ENCODE results near the gene SLC25A36. TPM values are rescaled to one million over a fixed set of nuclear protein-coding genes. Genes with fewer than 3 reads are reported as not detected.
"Not testable (repeated sequence)": the region's sequence is repeated elsewhere in the genome, so short reads cannot be mapped to it uniquely, and the experiment has no call there.

The SLC25A36 gene
- total RNA-seq, 1 experiment from 2014 or later, result 86.8 TPM

DNA sequence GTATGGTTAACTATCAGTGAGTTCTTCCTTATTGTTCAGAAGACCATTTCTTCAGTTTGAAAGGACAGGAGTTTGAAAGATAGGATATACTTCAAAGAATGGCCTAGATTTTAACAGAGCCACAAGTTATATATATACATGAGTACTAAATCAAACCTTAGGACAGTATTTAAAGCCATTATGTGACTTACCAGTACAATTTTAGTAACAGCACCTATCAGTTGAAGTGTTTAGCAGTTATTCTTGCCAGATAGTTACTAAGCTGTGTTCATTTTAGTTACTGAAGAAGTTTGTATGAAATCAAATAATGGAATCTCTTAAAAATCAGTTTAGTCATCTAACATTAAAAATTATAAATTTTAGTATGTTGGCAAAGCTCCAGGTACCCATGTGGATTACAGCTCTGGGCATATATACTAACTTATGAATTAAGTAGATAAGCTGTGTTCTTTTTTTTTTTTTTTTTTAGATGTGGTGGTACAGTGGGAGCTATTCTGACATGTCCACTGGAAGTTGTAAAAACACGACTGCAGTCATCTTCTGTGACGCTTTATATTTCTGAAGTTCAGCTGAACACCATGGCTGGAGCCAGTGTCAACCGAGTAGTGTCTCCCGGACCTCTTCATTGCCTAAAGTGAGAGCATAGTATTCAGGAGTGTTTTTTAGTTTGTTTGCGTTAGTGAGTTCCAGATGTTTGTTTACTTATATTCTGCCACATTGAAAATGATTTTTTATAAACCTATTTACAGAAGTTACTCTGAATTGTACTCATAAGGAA lies 14.6 kb downstream of the SLC25A36 start:
- in situ Hi-C loops (cut with HindIII; ENCODE audit: low sequenced_read_pairs), result no loop called here
- no peak for DNase-seq (ENCODE audit: low spot score)

DNA sequence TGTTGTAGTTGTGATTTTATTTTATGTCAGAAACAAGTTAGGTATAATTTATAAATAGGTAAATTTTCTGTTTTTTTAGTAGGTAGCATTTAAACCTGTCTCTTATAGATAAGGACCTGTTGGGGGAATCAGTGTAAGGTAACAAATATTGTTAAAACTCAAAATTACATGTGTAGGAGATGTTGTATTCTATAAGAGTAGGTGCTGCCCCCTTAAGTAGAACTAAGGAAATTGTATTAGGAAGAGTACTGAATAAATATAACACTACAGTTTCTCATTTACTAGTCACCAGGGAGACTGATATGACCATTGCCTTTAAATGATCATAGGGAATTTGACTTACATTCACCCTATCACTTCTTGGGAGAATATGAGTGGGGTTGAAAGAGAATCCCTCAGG lies 31.2 kb downstream of the SLC25A36 start:
- in situ Hi-C loops (cut with HindIII; ENCODE audit: low sequenced_read_pairs), result no loop called here
- DNase-seq (ENCODE audit: low spot score), result peak; percentile 9

DNA sequence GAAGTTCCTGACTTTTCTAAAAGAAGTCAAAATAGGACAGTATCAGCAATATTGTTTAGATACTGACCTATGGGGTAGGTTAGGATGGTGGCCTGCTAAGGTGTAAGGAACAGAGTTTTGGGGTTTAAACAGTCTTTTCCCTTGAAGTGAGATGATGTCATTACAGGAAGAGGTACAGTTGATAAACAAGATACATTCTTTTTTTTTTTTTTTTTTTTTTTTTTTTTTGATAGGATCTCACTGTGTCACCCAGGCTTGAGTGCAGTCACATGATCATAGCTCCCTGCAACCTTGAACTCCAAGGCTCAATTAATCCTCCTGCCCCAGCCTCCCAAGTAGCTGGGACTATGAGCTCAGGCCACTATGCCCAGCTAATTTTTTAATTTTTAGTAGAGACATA lies 33.3 kb downstream of the SLC25A36 start:
- in situ Hi-C loops (cut with HindIII; ENCODE audit: low sequenced_read_pairs), result no loop called here
- DNase-seq (ENCODE audit: low spot score), result no peak

DNA sequence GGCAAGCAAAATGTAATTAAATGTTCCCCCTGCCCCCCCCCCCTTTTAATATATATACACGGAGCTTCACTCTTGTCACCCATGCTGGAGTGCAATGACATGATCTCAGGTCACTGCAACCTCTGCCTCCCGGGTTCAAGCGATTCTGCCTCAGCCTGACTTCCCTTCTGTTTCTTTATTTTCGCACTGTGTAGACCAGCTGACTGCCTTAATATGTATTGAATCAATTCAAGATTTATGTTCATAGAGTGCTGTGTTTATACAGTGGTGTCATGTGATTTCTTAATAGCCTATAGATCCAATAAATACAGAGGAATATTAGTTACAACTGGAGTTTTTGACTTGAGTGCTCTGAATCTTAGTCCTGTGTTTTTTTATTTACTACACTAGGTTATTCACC lies 39.0 kb downstream of the SLC25A36 start:
- in situ Hi-C loops (cut with HindIII; ENCODE audit: low sequenced_read_pairs), result no loop called here
- no peak for DNase-seq (ENCODE audit: low spot score)

DNA sequence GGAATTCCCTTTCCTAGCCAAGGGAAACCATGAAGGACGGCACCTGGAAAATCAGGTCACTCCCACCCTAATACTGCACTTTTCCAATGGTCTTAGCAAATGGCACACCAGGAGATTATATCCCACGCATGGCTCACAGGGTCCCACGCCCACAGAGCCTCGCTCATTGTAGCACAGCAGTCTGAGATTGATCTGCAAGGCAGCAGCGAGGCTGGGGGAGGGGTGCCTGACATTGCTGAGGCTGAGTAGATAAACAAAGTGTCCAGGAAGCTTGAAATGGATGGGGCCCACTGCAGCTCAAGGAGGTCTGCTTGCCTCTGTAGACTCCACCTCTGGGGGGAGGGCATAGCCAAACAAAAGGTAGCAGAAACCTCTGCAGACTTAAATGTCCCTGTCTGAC lies 46.2 kb downstream of the SLC25A36 start:
- DNase-seq (ENCODE audit: low spot score); in situ Hi-C loops (cut with HindIII; ENCODE audit: low sequenced_read_pairs): not testable (repeated sequence)

DNA sequence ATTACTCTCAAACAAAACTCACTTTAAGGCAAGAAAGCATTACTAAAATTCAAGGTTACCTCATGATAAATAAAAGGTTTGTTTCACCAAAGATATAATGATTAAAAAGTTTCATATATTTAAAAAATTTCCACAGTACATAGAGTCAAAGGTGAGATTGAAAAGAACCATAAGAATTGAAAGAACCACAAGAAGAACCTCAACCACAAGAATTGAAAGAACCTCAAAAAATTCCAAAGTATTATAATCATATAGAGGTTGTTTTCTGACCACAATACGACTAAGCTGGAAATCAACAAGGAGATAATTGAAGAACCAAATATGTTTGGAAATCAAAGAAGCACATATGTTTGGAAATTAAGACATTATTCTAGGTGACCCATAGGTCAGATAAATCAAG lies 52.7 kb downstream of the SLC25A36 start:
- in situ Hi-C loops (cut with HindIII; ENCODE audit: low sequenced_read_pairs), result no loop called here
- no peak for DNase-seq (ENCODE audit: low spot score)

DNA sequence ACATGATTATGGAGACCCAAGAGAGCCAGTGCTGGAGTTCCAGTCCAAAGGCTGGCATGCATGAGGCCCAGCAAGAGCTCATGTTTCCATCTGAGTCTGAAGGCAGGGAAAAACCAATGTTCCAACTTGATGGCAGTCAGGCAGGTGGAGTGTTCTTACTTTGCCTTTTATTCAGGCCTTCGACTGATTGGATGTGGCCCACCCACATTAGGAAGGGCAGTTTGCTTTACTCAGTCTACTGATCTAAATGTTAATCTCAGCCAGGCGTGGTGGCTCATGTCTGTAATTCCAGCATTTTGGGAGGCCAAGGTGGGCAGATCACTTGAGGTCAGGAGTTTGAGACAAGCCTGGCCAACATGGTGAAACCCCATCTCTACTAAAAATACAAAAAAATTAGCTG lies 53.2 kb downstream of the SLC25A36 start:
- DNase-seq (ENCODE audit: low spot score); in situ Hi-C loops (cut with HindIII; ENCODE audit: low sequenced_read_pairs): not testable (repeated sequence)

DNA sequence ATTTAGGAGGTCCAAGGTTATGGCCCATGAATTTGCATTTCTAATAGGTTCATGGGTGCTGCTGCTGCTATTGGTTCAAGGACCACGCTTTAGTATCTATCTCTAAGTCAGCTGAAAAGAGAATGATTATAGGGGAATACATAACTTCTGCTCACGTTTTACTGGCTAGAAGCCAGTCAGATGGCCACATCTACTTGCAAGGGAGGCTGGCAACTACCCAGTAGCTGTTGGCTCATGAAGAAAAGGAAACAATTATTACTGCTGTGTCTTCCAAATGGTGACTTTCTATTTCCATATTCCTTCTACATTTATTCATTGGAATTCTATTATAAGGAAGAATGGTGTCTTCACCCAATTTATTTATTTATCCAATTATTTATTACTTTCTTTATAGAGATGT lies 54.2 kb downstream of the SLC25A36 start:
- in situ Hi-C loops (cut with HindIII; ENCODE audit: low sequenced_read_pairs), result no loop called here
- no peak for DNase-seq (ENCODE audit: low spot score)

DNA sequence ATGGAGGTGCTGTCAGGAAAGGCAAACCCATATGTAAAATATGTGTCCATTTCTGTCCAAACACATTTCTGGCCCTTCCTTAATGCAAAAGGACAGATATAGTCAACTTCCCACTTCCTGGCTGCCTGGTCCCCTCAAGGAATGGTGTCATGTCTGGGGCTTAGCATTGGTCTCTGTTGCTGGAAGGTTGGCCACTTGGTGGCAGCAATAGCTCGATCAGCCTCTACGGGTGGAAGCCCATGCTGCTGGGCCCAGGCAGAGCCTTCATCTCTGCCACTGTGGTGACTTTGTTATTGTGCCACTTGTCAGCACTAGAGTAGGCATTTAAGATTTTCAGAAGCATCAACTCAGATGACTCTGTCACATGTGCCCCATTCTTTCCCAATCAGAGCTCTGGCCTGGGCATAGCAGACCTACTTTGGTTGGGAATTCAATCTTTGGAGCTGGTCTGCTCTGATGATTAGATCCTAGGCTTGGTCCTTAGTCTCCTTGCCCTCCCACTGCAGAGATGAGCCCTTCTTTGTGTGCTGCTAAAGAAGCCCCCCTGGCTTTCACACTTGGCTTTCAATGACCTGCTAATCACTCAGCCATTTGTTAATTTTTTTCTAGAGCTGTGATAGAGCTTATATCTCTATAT lies 58.5 kb downstream of the SLC25A36 start:
- in situ Hi-C loops (cut with HindIII; ENCODE audit: low sequenced_read_pairs), result no loop called here
- peak; percentile 67 for DNase-seq (ENCODE audit: low spot score)

DNA sequence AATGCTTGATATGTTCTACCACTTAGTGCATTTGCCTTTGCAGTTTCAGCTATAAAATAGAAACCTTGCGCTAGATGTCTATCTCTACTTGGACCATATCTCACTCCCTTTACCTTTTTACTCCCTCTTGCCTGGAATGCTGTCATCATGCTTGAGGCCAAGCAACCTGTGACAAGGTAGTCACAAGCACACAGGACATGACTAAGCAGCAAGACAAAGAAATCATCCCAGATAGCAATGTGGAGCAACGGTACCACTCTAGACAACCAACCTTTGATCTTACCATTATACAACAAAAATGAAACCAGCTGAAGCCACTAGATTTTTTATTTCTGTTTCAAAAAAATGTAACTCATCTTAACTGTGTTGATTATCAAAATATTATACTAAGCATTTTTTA lies 59.0 kb downstream of the SLC25A36 start:
- no peak for DNase-seq (ENCODE audit: low spot score)
- in situ Hi-C loops (cut with HindIII; ENCODE audit: low sequenced_read_pairs), result no loop called here

DNA sequence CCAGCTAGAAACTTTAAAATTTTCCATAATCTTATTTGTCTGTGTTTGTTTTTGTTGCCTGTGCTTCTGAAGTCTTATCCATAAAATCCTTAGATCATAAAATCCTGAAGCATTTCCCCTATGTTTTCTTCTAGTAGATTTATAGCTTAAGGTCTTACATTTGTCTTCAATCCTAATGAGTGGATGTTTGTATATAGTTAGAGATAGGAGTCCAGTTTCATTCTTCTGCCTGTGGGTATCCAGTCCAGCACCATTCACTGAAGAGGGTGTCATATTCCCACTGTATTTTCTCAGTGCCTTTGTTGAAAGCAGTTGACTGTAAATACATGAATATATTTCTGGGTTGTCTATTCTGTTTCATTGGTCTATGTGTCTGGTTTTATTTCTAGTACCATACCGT lies 64.7 kb downstream of the SLC25A36 start:
- in situ Hi-C loops (cut with HindIII; ENCODE audit: low sequenced_read_pairs), result no loop called here
- no peak for DNase-seq (ENCODE audit: low spot score)

DNA sequence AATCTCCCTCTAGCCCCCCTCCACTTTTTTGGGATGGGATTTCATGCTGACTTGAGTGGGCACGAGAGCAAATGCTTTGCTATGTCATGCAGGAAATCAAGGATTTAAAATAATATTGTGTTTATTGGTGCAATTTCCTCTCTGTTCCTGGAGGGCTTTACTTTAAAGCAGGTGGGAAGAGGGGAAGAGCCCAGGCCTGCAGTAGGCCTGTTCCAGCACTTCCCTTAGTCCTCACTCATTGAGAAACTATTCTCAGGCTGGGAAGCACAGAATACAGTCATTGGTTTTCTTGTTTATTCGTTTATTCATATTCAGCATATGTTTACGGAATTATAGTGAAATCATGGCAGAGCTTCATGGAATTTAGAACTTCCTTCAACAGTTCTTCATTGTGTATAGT lies 67.9 kb downstream of the SLC25A36 start:
- in situ Hi-C loops (cut with HindIII; ENCODE audit: low sequenced_read_pairs), result no loop called here
- DNase-seq (ENCODE audit: low spot score), result no peak

DNA sequence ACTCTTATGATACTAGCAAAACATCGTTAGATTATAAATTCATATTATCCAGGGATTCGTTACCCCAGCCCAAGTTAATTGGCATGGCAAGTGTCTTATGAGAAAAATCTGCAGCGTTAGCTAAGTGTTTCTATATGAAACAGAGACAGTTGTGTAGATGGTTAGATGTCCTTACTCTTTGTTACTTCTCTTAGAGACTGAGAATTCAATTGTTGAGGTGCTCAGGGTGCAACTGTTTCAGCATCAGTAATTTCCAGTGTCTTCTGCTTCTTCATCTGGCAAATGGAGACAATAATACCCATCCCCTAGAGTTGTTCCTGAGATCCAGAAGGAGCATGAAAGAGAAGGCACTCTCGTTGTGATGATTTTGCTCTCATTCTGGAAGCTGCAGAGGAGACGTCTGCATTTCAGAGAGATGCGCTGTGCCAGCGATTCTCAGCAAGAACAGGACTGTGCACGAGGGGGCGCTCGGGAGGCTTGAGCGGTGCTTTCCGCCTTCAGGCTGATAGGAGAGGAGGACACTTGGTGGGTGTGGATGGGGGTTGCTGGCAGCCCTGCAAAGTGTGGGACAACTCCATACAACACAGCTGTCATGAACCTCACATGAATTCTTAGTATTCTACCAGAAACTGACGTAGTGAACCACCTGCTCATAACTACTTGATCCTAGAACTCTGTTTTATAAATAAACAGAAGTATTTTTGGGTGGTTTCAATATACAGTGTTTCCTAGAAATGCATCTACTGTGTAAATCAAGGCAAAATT lies 69.8 kb downstream of the SLC25A36 start:
- in situ Hi-C loops (cut with HindIII; ENCODE audit: low sequenced_read_pairs), result no loop called here
- DNase-seq (ENCODE audit: low spot score), result peak; percentile 51

DNA sequence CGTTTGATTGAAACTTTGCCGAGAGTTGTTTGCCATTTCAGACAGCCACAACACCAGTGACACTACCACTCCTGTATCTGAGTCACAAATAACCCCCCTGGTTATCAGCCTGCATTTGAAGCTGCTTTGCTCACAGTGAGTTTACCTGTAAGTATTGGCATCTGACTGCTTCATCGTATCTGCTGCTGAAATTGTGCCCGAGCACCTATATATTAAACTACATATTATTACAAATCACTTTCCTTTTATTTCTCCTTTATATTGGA lies 70.3 kb downstream of the SLC25A36 start:
- DNase-seq (ENCODE audit: low spot score), result no peak
- in situ Hi-C loops (cut with HindIII; ENCODE audit: low sequenced_read_pairs), result no loop called here

DNA sequence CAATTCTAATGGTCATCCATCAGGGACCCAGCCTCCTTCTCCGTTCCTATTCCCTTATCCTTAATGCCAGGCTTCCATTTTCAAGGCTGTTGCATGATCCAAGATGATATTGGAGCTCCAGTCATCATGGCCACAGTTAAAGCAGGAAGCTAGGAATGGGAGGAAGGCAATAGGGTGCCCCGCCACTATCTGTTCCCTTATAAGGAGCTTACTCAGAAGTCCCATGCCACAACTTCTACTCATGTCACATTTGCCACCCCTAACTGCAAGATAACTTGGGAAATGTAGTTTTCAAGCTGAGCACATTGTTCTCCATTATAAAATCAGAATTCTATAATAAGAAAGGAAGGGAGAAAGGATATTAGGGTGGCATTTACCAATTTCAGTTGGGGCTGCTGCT lies 70.9 kb downstream of the SLC25A36 start:
- no peak for DNase-seq (ENCODE audit: low spot score)
- in situ Hi-C loops (cut with HindIII; ENCODE audit: low sequenced_read_pairs), result no loop called here

DNA sequence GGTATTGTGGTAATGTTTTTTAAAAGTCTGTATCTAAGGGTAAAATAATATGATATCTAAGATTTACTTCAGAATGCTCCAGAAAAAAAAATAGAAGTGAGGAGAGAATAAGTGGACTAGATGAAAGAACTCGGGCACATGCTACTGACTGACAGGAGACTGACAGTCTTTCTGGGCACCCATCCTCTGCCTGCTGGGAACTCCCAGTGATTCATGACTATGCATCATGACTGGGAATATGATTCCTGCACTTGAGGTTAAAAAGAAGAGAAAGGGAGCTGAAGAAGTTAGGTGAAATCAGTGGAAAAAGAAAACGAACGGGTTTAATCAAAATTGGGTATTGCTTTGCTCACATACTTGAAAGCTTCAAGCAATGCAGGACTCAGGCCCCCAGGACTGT lies 73.8 kb downstream of the SLC25A36 start:
- in situ Hi-C loops (cut with HindIII; ENCODE audit: low sequenced_read_pairs), result no loop called here
- no peak for DNase-seq (ENCODE audit: low spot score)

DNA sequence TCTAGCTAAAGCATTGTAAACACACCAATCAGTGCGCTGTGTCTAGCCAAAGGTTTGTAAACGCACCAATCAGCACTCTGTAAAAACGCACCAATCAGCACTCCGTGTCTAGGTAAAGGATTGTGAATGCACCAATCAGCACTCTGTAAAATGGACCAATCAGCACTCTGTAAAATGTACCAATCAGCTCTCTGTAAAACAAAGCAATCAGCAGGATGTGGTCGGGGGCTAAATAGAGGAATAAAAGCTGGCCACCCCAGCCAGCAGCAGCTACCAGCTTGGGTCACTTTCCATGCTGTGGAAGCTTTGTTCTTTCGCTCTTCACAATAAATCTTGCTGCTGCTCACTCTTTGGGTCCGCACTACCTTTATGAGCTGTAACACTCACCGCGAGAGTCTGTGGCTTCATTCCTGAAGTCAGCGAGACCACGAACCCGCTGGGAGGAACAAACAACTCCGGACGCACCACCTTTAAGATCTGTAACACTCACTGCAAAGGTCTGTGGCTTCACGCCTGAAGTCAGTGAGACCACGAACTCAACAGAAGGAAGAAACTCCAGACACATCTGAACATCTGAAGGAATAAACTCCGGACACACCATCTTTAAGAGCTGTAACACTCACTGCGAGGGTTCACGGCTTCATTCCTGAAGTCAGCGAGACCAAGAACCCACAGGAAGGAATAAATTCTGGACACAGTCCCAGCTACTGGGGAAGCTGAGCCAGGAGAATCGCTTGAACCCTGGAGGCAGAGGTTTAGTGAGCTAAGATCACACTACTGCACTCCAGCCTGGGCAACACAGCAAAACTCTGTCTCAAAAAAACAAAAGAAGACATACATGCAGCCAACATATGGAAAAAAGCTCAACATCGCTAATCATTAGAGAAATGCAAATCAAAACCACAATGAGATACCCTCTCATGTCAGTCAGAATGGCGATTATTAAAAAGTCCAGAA lies 76.0 kb downstream of the SLC25A36 start:
- in situ Hi-C loops (cut with HindIII; ENCODE audit: low sequenced_read_pairs); DNase-seq (ENCODE audit: low spot score): not testable (repeated sequence)

DNA sequence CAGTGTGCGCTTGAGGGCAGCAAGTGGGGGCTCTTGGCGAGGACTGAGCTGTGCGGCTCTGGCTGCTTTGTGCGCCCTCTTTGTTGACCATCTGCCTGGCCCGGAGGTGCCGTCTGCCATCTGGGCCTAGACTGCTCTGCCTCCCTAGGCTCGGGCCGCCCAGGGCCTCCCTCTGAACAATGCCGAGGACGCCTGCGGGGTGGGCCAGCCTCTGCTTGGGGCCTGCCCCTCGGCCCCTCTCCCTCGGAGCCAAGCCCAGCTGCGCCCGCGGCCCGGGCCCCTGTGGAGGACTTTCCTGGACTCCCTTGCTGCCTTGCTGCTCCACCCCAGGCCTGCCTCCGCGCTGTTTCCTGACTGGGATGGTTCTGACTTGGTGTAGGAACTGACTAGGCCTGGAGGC lies 77.6 kb downstream of the SLC25A36 start:
- no peak for DNase-seq (ENCODE audit: low spot score)
- in situ Hi-C loops (cut with HindIII; ENCODE audit: low sequenced_read_pairs), result no loop called here

DNA sequence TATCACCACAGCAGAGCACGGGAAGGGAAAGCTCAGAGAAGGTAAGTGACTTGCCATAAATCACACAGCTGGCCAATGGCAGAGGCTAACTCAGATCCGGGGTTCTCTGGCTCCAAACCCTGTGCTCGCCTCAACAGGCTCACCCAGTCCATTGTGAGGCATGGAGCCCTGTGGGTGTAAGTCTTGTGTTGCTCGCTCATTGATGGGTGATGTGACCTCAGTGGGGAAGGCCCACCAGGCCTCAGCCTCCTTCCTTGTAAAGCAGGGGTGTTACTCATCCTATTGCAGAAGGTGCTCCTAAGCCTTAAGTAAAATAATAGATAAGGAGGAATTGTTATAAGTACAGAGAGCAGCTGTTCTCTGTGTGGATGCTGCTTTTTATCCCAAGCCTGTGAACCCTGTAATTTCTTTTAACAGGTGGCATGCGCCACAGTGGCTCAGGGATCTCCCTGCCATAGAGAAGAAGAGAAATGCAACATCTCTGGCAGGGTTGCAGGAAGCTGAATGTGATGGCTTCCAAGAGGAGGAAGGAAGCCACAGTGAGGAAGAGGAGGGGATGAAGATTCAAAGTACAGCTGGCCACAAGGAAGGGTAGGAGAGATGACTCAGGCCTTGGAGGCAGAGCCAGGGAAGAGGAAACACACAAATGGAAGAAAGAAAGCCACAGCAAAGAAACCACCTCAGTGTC lies 78.7 kb downstream of the SLC25A36 start:
- in situ Hi-C loops (cut with HindIII; ENCODE audit: low sequenced_read_pairs), result no loop called here
- no peak for DNase-seq (ENCODE audit: low spot score)
